GM19452 (cell line): Measurements from ENCODE around the gene DLST.
A peak's percentile ranks its signal among the peaks of the same experiment; 100 is the strongest.

ENCODE experiments used
- ATAC-seq: cut with Tn5 transposase; IDR thresholded peaks from one replicate; pipeline ENCODE4 v1.9.1; 2021; ENCODE audit not compliant: unreplicated experiment

The DLST gene

GRCh38 chr14:74859757-74860552, 21.8 kb upstream of the DLST start:
- no peak for ATAC-seq

GRCh38 chr14:74860899-74861733, 20.6 kb upstream of the DLST start:
- no peak for ATAC-seq

GRCh38 chr14:74861734-74862090, 20.0 kb upstream of the DLST start:
- no peak for ATAC-seq

GRCh38 chr14:74863274-74863673, 18.4 kb upstream of the DLST start:
- no peak for ATAC-seq

- ATAC-seq = no peak
Measured at GRCh38 chr14:74864198-74864597, 17.5 kb upstream of the DLST start.

- ATAC-seq = no peak
Measured at GRCh38 chr14:74865156-74865555, 16.6 kb upstream of the DLST start.

GRCh38 chr14:74866708-74867389, 14.9 kb upstream of the DLST start:
- ATAC-seq = no peak

- ATAC-seq = no peak
Measured at GRCh38 chr14:74867673-74868072, 14.0 kb upstream of the DLST start.

GRCh38 chr14:74868739-74869138, 13.0 kb upstream of the DLST start:
- no peak for ATAC-seq

- ATAC-seq = no peak
Measured at GRCh38 chr14:74871819-74872218, 9.9 kb upstream of the DLST start.

GRCh38 chr14:74875204-74875603, 6.5 kb upstream of the DLST start:
- no peak for ATAC-seq

- ATAC-seq = no peak
Measured at GRCh38 chr14:74875941-74876913, 5.5 kb upstream of the DLST start, which contains the start of gene PROX2. Gene PROX2, minus strand, starts transcription at chr14:74876145. Its CDS starts 12,311 bp downstream, at chr14:74863834.

GRCh38 chr14:74879427-74880182, 2.1 kb upstream of the DLST start:
- no peak for ATAC-seq

GRCh38 chr14:74882103-74882920, 596 bp downstream of the DLST start:
- peak; percentile 44 for ATAC-seq

- ATAC-seq = no peak
Measured at GRCh38 chr14:74886001-74886400, 4.3 kb downstream of the DLST start.

- ATAC-seq = no peak
Measured at GRCh38 chr14:74888164-74889158, 6.7 kb downstream of the DLST start.

GRCh38 chr14:74890262-74890661, 8.5 kb downstream of the DLST start:
- ATAC-seq = no peak

- ATAC-seq = no peak
Measured at GRCh38 chr14:74891870-74892269, 10.2 kb downstream of the DLST start.
